Activated T-helper 2 cell treated with anti-CD3 and anti-CD28 coated beads, Interferon-gamma antibody, Interleukin-2, Interleukin-4, amounts not matched to agents 10 μg/mL and 5 μg/mL and 100 μg/mL, durations not matched to agents 14 hours and 24 hours and 36 hours (primary cell): ENCODE results near the gene GINS2. TPM values are rescaled to one million over a fixed set of nuclear protein-coding genes. Genes with fewer than 3 reads are reported as not detected.

Source experiments
- DNase-seq: peaks from one replicate; pipeline ENCODE4 v3.0.0; 2021; ENCODE audit warnings: low spot score
- H3K27ac Mint-ChIP-seq: one replicate; pipeline ENCODE4 v1.8.0; 2021; ENCODE audit warnings: mixed read lengths
- H3K27me3 Mint-ChIP-seq: one replicate; pipeline ENCODE4 v1.8.0; 2021; ENCODE audit warnings: low read depth, mixed read lengths
- H3K36me3 Mint-ChIP-seq: one replicate; pipeline ENCODE4 v1.8.0; 2021; ENCODE audit warnings: low read depth, mixed read lengths
- H3K4me1 Mint-ChIP-seq: one replicate; pipeline ENCODE4 v1.8.0; 2021; ENCODE audit warnings: low read depth, mixed read lengths
- H3K4me3 Mint-ChIP-seq: one replicate; pipeline ENCODE4 v1.8.0; 2021; ENCODE audit warnings: low read depth, mild to moderate bottlenecking, moderate library complexity, mixed read lengths
- H3K9me3 Mint-ChIP-seq: one replicate; pipeline ENCODE4 v1.8.0; 2021; ENCODE audit warnings: mixed read lengths
- intact Hi-C: fragments of 100-400 bp; cut with micrococcal nuclease; formaldehyde crosslinking; loops from one replicate; pipeline ENCODE4 v1.15.1; 2023
- total RNA-seq: library from RNA; stranded (reverse); gene quantifications from 2 replicates; pipeline ENCODE4 v1.2.3, GENCODE V29; 2022

Gene GINS2
- total RNA-seq, 1 donor from 2014 or later: 66.8 TPM

GRCh38 chr16:85711982-85712587 is 23.3 kb upstream of the GINS2 start:
- intact Hi-C loops: no loop called here
- Mint-ChIP-seq H3K4me3 (no peak overlapping the region), H3K27ac (no peak overlapping the region), H3K4me1 (no peaks in the 10 kb centered on the region), H3K27me3 (peaks cover 14% of the 10 kb centered on the region), H3K36me3 (no peaks in the 10 kb centered on the region), H3K9me3 (peaks cover 3% of the 10 kb centered on the region)
- no peak for DNase-seq

- Mint-ChIP-seq H3K4me3 (no peak overlapping the region), H3K4me1 (no peaks in the 10 kb centered on the region), H3K9me3 (peaks cover 3% of the 10 kb centered on the region), H3K27me3 (peaks cover 4% of the 10 kb centered on the region), H3K36me3 (no peaks in the 10 kb centered on the region), H3K27ac (no peak overlapping the region)
- DNase-seq: no peak
- intact Hi-C loops: no loop called here
Measured at GRCh38 chr16:85710732-85711131, 22.0 kb upstream of the GINS2 start.

- no peak overlapping the region for H3K27ac Mint-ChIP-seq
- H3K36me3 Mint-ChIP-seq: no peaks in the 10 kb centered on the region
- no peaks in the 10 kb centered on the region for H3K4me1 Mint-ChIP-seq
- no peak overlapping the region for H3K4me3 Mint-ChIP-seq
- no peak for DNase-seq
- H3K9me3 Mint-ChIP-seq: peaks cover 3% of the 10 kb centered on the region
- intact Hi-C loops: no loop called here
- no peaks in the 10 kb centered on the region for H3K27me3 Mint-ChIP-seq
Measured at GRCh38 chr16:85709766-85710585, 21.2 kb upstream of the GINS2 start.

GRCh38 chr16:85708338-85708737 is 19.6 kb upstream of the GINS2 start:
- no peaks in the 10 kb centered on the region for H3K4me1 Mint-ChIP-seq
- no peaks in the 10 kb centered on the region for H3K36me3 Mint-ChIP-seq
- no peak overlapping the region for H3K27ac Mint-ChIP-seq
- no peaks in the 10 kb centered on the region for H3K27me3 Mint-ChIP-seq
- intact Hi-C loops: no loop called here
- no peak overlapping the region for H3K4me3 Mint-ChIP-seq
- H3K9me3 Mint-ChIP-seq: peaks cover 3% of the 10 kb centered on the region
- DNase-seq: no peak

GRCh38 chr16:85707528-85708095 is 18.9 kb upstream of the GINS2 start:
- DNase-seq: no peak
- H3K27ac Mint-ChIP-seq: no peak overlapping the region
- no peaks in the 10 kb centered on the region for H3K4me1 Mint-ChIP-seq
- no peaks in the 10 kb centered on the region for H3K27me3 Mint-ChIP-seq
- intact Hi-C loops: no loop called here
- no peak overlapping the region for H3K4me3 Mint-ChIP-seq
- H3K36me3 Mint-ChIP-seq: no peaks in the 10 kb centered on the region
- peaks cover 3% of the 10 kb centered on the region for H3K9me3 Mint-ChIP-seq

- Mint-ChIP-seq H3K4me3 (no peak overlapping the region), H3K27me3 (no peaks in the 10 kb centered on the region), H3K9me3 (no peaks in the 10 kb centered on the region), H3K4me1 (no peaks in the 10 kb centered on the region), H3K27ac (no peak overlapping the region), H3K36me3 (no peaks in the 10 kb centered on the region)
- intact Hi-C loops: no loop called here
- DNase-seq: no peak
Measured at GRCh38 chr16:85706449-85707034, 17.8 kb upstream of the GINS2 start.

GRCh38 chr16:85704900-85705846 is 16.4 kb upstream of the GINS2 start:
- Mint-ChIP-seq H3K9me3 (no peaks in the 10 kb centered on the region), H3K4me1 (no peaks in the 10 kb centered on the region), H3K27me3 (no peaks in the 10 kb centered on the region), H3K36me3 (no peaks in the 10 kb centered on the region), H3K27ac (no peak overlapping the region), H3K4me3 (no peak overlapping the region)
- intact Hi-C loops: no loop called here
- no peak for DNase-seq

GRCh38 chr16:85704011-85704410 is 15.3 kb upstream of the GINS2 start:
- H3K27ac Mint-ChIP-seq: no peak overlapping the region
- no peak for DNase-seq
- no peaks in the 10 kb centered on the region for H3K9me3 Mint-ChIP-seq
- H3K4me3 Mint-ChIP-seq: no peak overlapping the region
- no peaks in the 10 kb centered on the region for H3K4me1 Mint-ChIP-seq
- intact Hi-C loops: no loop called here
- no peaks in the 10 kb centered on the region for H3K27me3 Mint-ChIP-seq
- H3K36me3 Mint-ChIP-seq: no peaks in the 10 kb centered on the region

GRCh38 chr16:85699628-85700027 is 10.9 kb upstream of the GINS2 start:
- Mint-ChIP-seq H3K36me3 (no peaks in the 10 kb centered on the region), H3K4me1 (no peaks in the 10 kb centered on the region), H3K27ac (no peak overlapping the region), H3K4me3 (no peak overlapping the region), H3K27me3 (peaks cover 2% of the 10 kb centered on the region), H3K9me3 (no peaks in the 10 kb centered on the region)
- intact Hi-C loops: no loop called here
- DNase-seq: no peak

- H3K4me1 Mint-ChIP-seq: no peaks in the 10 kb centered on the region
- H3K27me3 Mint-ChIP-seq: peaks cover 2% of the 10 kb centered on the region
- intact Hi-C loops: no loop called here
- H3K4me3 Mint-ChIP-seq: no peak overlapping the region
- no peak for DNase-seq
- no peaks in the 10 kb centered on the region for H3K9me3 Mint-ChIP-seq
- no peak overlapping the region for H3K27ac Mint-ChIP-seq
- H3K36me3 Mint-ChIP-seq: no peaks in the 10 kb centered on the region
Measured at GRCh38 chr16:85698935-85699558, 10.3 kb upstream of the GINS2 start.

GRCh38 chr16:85698459-85698891 is 9.7 kb upstream of the GINS2 start:
- Mint-ChIP-seq H3K36me3 (no peaks in the 10 kb centered on the region), H3K27ac (no peak overlapping the region), H3K27me3 (peaks cover 2% of the 10 kb centered on the region), H3K9me3 (no peaks in the 10 kb centered on the region), H3K4me1 (no peaks in the 10 kb centered on the region), H3K4me3 (no peak overlapping the region)
- intact Hi-C loops: no loop called here
- no peak for DNase-seq

- H3K27me3 Mint-ChIP-seq: peaks cover 2% of the 10 kb centered on the region
- H3K27ac Mint-ChIP-seq: no peak overlapping the region
- DNase-seq: no peak
- no peaks in the 10 kb centered on the region for H3K9me3 Mint-ChIP-seq
- no peaks in the 10 kb centered on the region for H3K36me3 Mint-ChIP-seq
- no peak overlapping the region for H3K4me3 Mint-ChIP-seq
- intact Hi-C loops: no loop called here
- H3K4me1 Mint-ChIP-seq: no peaks in the 10 kb centered on the region
Measured at GRCh38 chr16:85697431-85697830, 8.7 kb upstream of the GINS2 start.
